Transverse colon (tissue), 4 donors: ENCODE measurements around the gene TTC12. TPM values are rescaled to one million over a fixed set of nuclear protein-coding genes. Genes with fewer than 3 reads are reported as not detected.

Experiments used
- DNase-seq: peaks from one replicate; pipeline ENCODE4 v3.0.0-alpha.2; 2019
- H3K27ac ChIP-seq, 4 donors: fragments of 200-600 bp; sonication (generic); 2 replicates each; pipeline ENCODE4 v1.5.1; 2016 to 2018; ENCODE audit warnings: inconsistent platforms in 4 of 4
- H3K27me3 ChIP-seq: fragments of 200-600 bp; sonication (generic); 2 replicates; pipeline ENCODE4 v1.5.1; 2017; ENCODE audit warnings: inconsistent platforms
- H3K36me3 ChIP-seq, 4 donors: fragments of 200-600 bp; sonication (generic); 2 replicates each; pipeline ENCODE4 v1.5.1; 2017 to 2019; ENCODE audit warnings: inconsistent platforms in 4 of 4
- H3K4me1 ChIP-seq, 4 donors: fragments of 200-600 bp; sonication (generic); 2 replicates each; pipeline ENCODE4 v1.5.1; 2017 to 2020; ENCODE audit warnings: inconsistent platforms in 4 of 4
- H3K4me3 ChIP-seq, 4 donors: fragments of 200-600 bp; sonication (generic); 1 replicate in 1 of 4; 2 replicates in 3 of 4; pipeline versions ENCODE4 v1.5.1 to v1.6.1; 2017 to 2019; ENCODE audit warnings: inconsistent platforms in 4 of 4
- H3K9me3 ChIP-seq, 2 donors: fragments of 200-600 bp; sonication (generic); 2 replicates each; pipeline ENCODE4 v1.5.1; 2017 to 2019; ENCODE audit warnings: inconsistent platforms in 2 of 2
- CTCF ChIP-seq, 5 experiments: fragments of 200-600 bp in 3 of 5; fragments of 450-650 bp in 2 of 5; sonication (generic) in 3 of 5; IDR thresholded peaks; 1 replicate in 2 of 5; 2 replicates in 3 of 5; pipeline ENCODE4 v1.5.1; 2016 to 2017; ENCODE audit warnings: antibody characterized with exemption in 5 of 5, inconsistent platforms in 3 of 5, mild to moderate bottlenecking in 2 of 5, moderate library complexity in 1 of 5
- EP300 ChIP-seq: sonication (generic); formaldehyde crosslinking; IDR thresholded peaks from one replicate; pipeline ENCODE4 v1.6.1; 2017; ENCODE audit warnings: antibody characterized with exemption, low read depth
- POLR2A ChIP-seq: fragments of 450-650 bp; IDR thresholded peaks from one replicate; pipeline ENCODE4 v1.6.1; 2016; ENCODE audit warnings: antibody characterized with exemption, mild to moderate bottlenecking, moderate library complexity
- POLR2AphosphoS5 ChIP-seq, 3 donors: sonication (generic); formaldehyde crosslinking; IDR thresholded peaks; one replicate each; pipeline ENCODE4 v1.6.1; 2016; ENCODE audit warnings: antibody characterized with exemption in 3 of 3
- WGBS, 2 donors: methylation state at CpG; one replicate each; pipeline ENCODE4 v1.1.5; 2018; ENCODE audit warnings: low coverage in 1 of 2; 5-methylcytosine and 5-hydroxymethylcytosine counted together
- in situ Hi-C, 4 donors: fragments of 200-750 bp; cut with MboI; loops; one replicate each; pipeline versions ENCODE4 v1.15.0 to v1.15.1; 2017; ENCODE audit warnings: low sequenced_read_pairs in 3 of 4, low pct_ligation_motif_present in 1 of 4, low pct_unique_long_range_greater_than_20kb in 1 of 4
- intact Hi-C: fragments of 100-400 bp; cut with DNase I; formaldehyde crosslinking; loops from one replicate; pipeline ENCODE4 v1.15.1; 2023; ENCODE audit warnings: low total_unique reads
- total RNA-seq, 4 donors: library from RNA; depleted of rRNA; stranded (reverse); fragments of >200 nt; gene quantifications; one replicate each; pipeline ENCODE4 v1.1.0, GENCODE V29; 2016

Gene TTC12
- total RNA-seq, 4 donors from 2014 or later, result 10.3 to 24.1 (median 16.0) TPM

- WGBS, 2 donors, result 83% methylated on average over 3 of the region's 3 CpGs; no CpG with 5 or more reads in 1 of the 2 donors
- DNase-seq, result no peak
- in situ Hi-C loops (no loop called here), intact Hi-C loops (no loop called here)
- no peaks in the 10 kb centered on the region for H3K9me3 ChIP-seq
- no peak overlapping the region for H3K27ac ChIP-seq
- TF ChIP-seq CTCF (IDR thresholded peaks at IDR 0.05) (no peak), POLR2A (no peak)
- no peaks in the 10 kb centered on the region for H3K27me3 ChIP-seq
- H3K4me3 ChIP-seq, result no peak overlapping the region
- no peaks in the 10 kb centered on the region for H3K4me1 ChIP-seq
- H3K36me3 ChIP-seq, result peaks cover 0 to 3% (median 0%) of the 10 kb centered on the region in 4 donors
Measured at GRCh38 chr11:113373306-113373705, 58.9 kb downstream of the TTC12 start.

- H3K4me3 ChIP-seq, result no peak overlapping the region
Measured at GRCh38 chr11:113373981-113374560, 59.7 kb downstream of the TTC12 start.

GRCh38 chr11:113375402-113375801 lies 61.0 kb downstream of the TTC12 start:
- Histone ChIP-seq H3K36me3 (no peaks in the 10 kb centered on the region), H3K9me3 (no peaks in the 10 kb centered on the region), H3K27ac (no peak overlapping the region), H3K4me3 (no peak overlapping the region), H3K27me3 (no peaks in the 10 kb centered on the region), H3K4me1 (no peaks in the 10 kb centered on the region)
- intact Hi-C loops (no loop called here), in situ Hi-C loops (no loop called here)
- DNase-seq, result no peak
- TF ChIP-seq POLR2AphosphoS5 (IDR thresholded peaks at IDR 0.05), result no peak
- no peak for TF ChIP-seq EP300
- no peak for TF ChIP-seq POLR2A
- TF ChIP-seq CTCF (IDR thresholded peaks at IDR 0.05), result no peak
- 90 to 95% methylated on average over 4 to 5 of the region's 5 CpGs for WGBS, 2 donors

More at GRCh38 chr11:113373981-113374560, 59.7 kb downstream of the TTC12 start:
- in situ Hi-C loops, result no loop called here
- H3K4me1 ChIP-seq, result no peaks in the 10 kb centered on the region
- no peak for DNase-seq
- no peaks in the 10 kb centered on the region for H3K27me3 ChIP-seq
- no peaks in the 10 kb centered on the region for H3K9me3 ChIP-seq
- no peak overlapping the region for H3K27ac ChIP-seq
- WGBS, 2 donors, result 83 to 94% methylated on average over 5 to 10 of the region's 10 CpGs
- no peaks in the 10 kb centered on the region for H3K36me3 ChIP-seq
- intact Hi-C loops, result no loop called here
- no peak for TF ChIP-seq POLR2A
- TF ChIP-seq EP300, result no peak
- TF ChIP-seq CTCF (IDR thresholded peaks at IDR 0.05), result no peak
- TF ChIP-seq POLR2AphosphoS5 (IDR thresholded peaks at IDR 0.05), result no peak

- Histone ChIP-seq H3K27me3 (no peaks in the 10 kb centered on the region), H3K9me3 (no peaks in the 10 kb centered on the region), H3K27ac (no peak overlapping the region), H3K4me1 (no peaks in the 10 kb centered on the region), H3K4me3 (no peak overlapping the region), H3K36me3 (no peaks in the 10 kb centered on the region)
- WGBS, 2 donors, result 47 to 68% methylated on average over 3 of the region's 3 CpGs
- no peak for DNase-seq
- in situ Hi-C loops, result no loop called here
- intact Hi-C loops, result no loop called here
- no peak for TF ChIP-seq POLR2AphosphoS5 (IDR thresholded peaks at IDR 0.05)
- no peak for TF ChIP-seq POLR2A
- TF ChIP-seq CTCF (IDR thresholded peaks at IDR 0.05), result no peak
- TF ChIP-seq EP300, result no peak
Measured at GRCh38 chr11:113376156-113376555, 61.8 kb downstream of the TTC12 start.
